Smooth muscle cell (in vitro differentiated cells): ENCODE data around the gene KCNH1. TPM values are rescaled to one million over a fixed set of nuclear protein-coding genes. Genes with fewer than 3 reads are reported as not detected.

ENCODE experiments used
- DNase-seq: peaks from one replicate; lab custom pipeline; 2025; ENCODE audit not compliant: unreplicated experiment; lab: John Stamatoyannopoulos, UW
- H2AFZ ChIP-seq: fragments of 200-600 bp; sonication (generic); 2 replicates; pipeline ENCODE4 v1.6.0; 2016; ENCODE audit warnings: antibody characterized with exemption, low read depth, mild to moderate bottlenecking
- H3F3A ChIP-seq: fragments of 200-600 bp; sonication (generic); 2 replicates; pipeline ENCODE4 v1.6.0; 2017; ENCODE audit warnings: antibody characterized with exemption, low read depth
- H3K27ac ChIP-seq: fragments of 200-600 bp; sonication (generic); 2 replicates; pipeline ENCODE4 v1.5.1; 2016; ENCODE audit warnings: low read depth, mild to moderate bottlenecking
- H3K27me3 ChIP-seq: fragments of 200-600 bp; sonication (generic); 2 replicates; pipeline ENCODE4 v1.6.1; 2016; ENCODE audit warnings: low read depth, mild to moderate bottlenecking
- H3K36me3 ChIP-seq: fragments of 200-600 bp; sonication (generic); 2 replicates; pipeline ENCODE4 v1.5.1; 2016; ENCODE audit warnings: low read depth
- H3K4me1 ChIP-seq: fragments of 200-600 bp; sonication (generic); 2 replicates; pipeline ENCODE4 v1.5.1; 2016; ENCODE audit warnings: low read depth
- H3K4me2 ChIP-seq: fragments of 200-600 bp; sonication (generic); 2 replicates; pipeline ENCODE4 v1.6.0; 2016; ENCODE audit warnings: mild to moderate bottlenecking
- H3K4me3 ChIP-seq: fragments of 200-600 bp; sonication (generic); 2 replicates; pipeline ENCODE4 v1.5.1; 2016; ENCODE audit warnings: mild to moderate bottlenecking
- H3K79me2 ChIP-seq: fragments of 200-600 bp; sonication (generic); 2 replicates; pipeline ENCODE4 v1.6.0; 2016; ENCODE audit warnings: low read depth, mild to moderate bottlenecking
- H3K9ac ChIP-seq: fragments of 200-600 bp; sonication (generic); 2 replicates; pipeline ENCODE4 v1.6.0; 2016; ENCODE audit warnings: low read depth
- H3K9me3 ChIP-seq: fragments of 200-600 bp; sonication (generic); replicated peaks from 2 replicates; pipeline ENCODE4 v1.5.1; 2016; ENCODE audit warnings: low read depth
- H4K20me1 ChIP-seq: fragments of 200-600 bp; sonication (generic); 2 replicates; pipeline ENCODE4 v1.6.0; 2016; ENCODE audit warnings: low read depth
- WGBS: methylation state at CpG from one replicate; pipeline ENCODE4 v1.1.7; 2016; ENCODE audit warnings: low lambda C conversion rate; 5-methylcytosine and 5-hydroxymethylcytosine counted together
- polyA plus RNA-seq: library from polyadenylated mRNA; unstranded; fragments of >200 nt; fragmentation: Nextera tagmentation; extraction: Ambion mirVana; gene quantifications from 2 replicates; pipeline ENCODE4 v1.2.1, GENCODE V29; 2016
- total RNA-seq: library from RNA; depleted of rRNA; stranded (reverse); fragments of >200 nt; gene quantifications from 2 replicates; pipeline ENCODE4 v1.2.3, GENCODE V29; 2014
- TF ChIP-seq, protein P1 (sequence below): fragments of 200-600 bp; sonication (generic); IDR thresholded peaks from 2 replicates; pipeline ENCODE4 v1.5.1; 2017; ENCODE audit warnings: borderline replicate concordance, mild to moderate bottlenecking, antibody characterized with exemption; ENCODE audit not compliant: insufficient read depth, poor library complexity, severe bottlenecking

KCNH1 gene
- total and polyA plus RNA-seq, 2 experiments from 2014 or later: 0.30 to 1.9 TPM

DNA sequence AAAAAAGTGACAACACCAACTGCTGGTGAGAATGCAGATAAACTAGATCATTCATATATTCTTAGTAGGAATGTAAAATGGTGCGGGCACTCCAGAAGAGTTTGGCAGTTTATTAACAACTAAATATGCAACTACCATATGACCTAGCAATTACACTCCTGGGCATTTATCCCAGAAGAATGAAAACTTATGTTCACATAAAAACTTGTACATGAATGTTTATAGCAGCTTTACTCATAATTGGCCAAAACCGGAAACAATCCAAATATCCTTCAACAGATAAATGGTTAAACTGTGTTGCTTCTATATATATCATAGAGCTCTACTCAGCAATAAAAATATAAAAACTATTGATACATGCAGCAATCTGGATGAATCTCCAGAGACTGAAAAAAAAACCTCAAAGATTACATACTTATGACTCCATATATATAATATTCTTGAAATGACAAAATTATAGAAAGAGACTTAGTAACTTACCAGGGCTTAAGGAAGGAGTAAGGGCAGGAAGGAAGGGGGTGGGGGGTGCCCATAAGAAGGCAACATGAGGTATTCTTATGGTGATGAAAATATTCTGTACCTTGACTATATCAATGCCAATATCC, 99.9 kb downstream of the KCNH1 start:
- TF ChIP-seq, protein P1, sequence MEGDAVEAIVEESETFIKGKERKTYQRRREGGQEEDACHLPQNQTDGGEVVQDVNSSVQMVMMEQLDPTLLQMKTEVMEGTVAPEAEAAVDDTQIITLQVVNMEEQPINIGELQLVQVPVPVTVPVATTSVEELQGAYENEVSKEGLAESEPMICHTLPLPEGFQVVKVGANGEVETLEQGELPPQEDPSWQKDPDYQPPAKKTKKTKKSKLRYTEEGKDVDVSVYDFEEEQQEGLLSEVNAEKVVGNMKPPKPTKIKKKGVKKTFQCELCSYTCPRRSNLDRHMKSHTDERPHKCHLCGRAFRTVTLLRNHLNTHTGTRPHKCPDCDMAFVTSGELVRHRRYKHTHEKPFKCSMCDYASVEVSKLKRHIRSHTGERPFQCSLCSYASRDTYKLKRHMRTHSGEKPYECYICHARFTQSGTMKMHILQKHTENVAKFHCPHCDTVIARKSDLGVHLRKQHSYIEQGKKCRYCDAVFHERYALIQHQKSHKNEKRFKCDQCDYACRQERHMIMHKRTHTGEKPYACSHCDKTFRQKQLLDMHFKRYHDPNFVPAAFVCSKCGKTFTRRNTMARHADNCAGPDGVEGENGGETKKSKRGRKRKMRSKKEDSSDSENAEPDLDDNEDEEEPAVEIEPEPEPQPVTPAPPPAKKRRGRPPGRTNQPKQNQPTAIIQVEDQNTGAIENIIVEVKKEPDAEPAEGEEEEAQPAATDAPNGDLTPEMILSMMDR: no peak
- Histone ChIP-seq H3F3A (no peaks in the 10 kb centered on the region), H2AFZ (no peak overlapping the region), H4K20me1 (no peaks in the 10 kb centered on the region), H3K27me3 (no peaks in the 10 kb centered on the region), H3K27ac (no peak overlapping the region), H3K9me3 (no peaks in the 10 kb centered on the region), H3K4me3 (no peak overlapping the region), H3K79me2 (no peaks in the 10 kb centered on the region), H3K9ac (no peak overlapping the region), H3K4me1 (peaks cover 3% of the 10 kb centered on the region), H3K36me3 (no peaks in the 10 kb centered on the region), H3K4me2 (no peak overlapping the region)
- no peak for DNase-seq
- WGBS: 98% methylated on average over 2 of the region's 2 CpGs

DNA sequence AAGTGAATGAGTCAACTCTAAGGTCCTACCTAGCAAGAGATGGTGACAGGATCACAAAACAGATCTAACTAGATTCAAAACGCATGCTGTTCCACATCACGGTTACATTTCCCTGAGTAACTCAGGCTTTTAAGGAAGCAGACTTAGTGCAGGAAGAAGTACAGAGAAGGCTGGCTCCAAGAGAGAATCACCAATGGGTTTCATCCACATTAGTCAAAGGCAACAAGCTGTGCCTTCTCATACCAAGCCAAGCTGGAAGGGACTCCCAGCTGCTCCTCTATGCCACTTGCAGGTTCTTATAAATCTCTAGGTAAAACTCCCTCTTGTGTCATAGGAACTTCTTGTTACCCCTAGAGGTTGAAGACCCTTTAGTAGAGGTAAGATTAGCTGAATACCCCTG, 109.0 kb downstream of the KCNH1 start:
- H3K36me3 ChIP-seq: no peaks in the 10 kb centered on the region
- H3K4me1 ChIP-seq: no peaks in the 10 kb centered on the region
- TF ChIP-seq, protein P1: no peak
- H3K4me3 ChIP-seq: no peak overlapping the region
- no peak overlapping the region for H3K9ac ChIP-seq
- H2AFZ ChIP-seq: no peak overlapping the region
- H3K4me2 ChIP-seq: no peak overlapping the region
- H3K27ac ChIP-seq: no peak overlapping the region
- no peaks in the 10 kb centered on the region for H3F3A ChIP-seq
- no peaks in the 10 kb centered on the region for H4K20me1 ChIP-seq
- no peaks in the 10 kb centered on the region for H3K9me3 ChIP-seq
- DNase-seq: no peak
- no peaks in the 10 kb centered on the region for H3K27me3 ChIP-seq
- no peaks in the 10 kb centered on the region for H3K79me2 ChIP-seq
- WGBS: 94% methylated on average over 2 of the region's 2 CpGs

- Histone ChIP-seq H3K4me1 (no peaks in the 10 kb centered on the region), H3K4me2 (no peak overlapping the region), H3K79me2 (no peaks in the 10 kb centered on the region), H3K36me3 (no peaks in the 10 kb centered on the region), H3K27me3 (no peaks in the 10 kb centered on the region), H3K27ac (no peak overlapping the region), H3K9me3 (no peaks in the 10 kb centered on the region), H3K9ac (no peak overlapping the region), H3F3A (no peaks in the 10 kb centered on the region), H2AFZ (no peak overlapping the region), H3K4me3 (no peak overlapping the region), H4K20me1 (no peaks in the 10 kb centered on the region)
- WGBS: 0% methylated on average over 1 of the region's 1 CpG
- TF ChIP-seq, protein P1: no peak
- DNase-seq: no peak
These were observed 114.7 kb downstream of the KCNH1 start for GRCh38 chr1:211019266-211019665.

DNA sequence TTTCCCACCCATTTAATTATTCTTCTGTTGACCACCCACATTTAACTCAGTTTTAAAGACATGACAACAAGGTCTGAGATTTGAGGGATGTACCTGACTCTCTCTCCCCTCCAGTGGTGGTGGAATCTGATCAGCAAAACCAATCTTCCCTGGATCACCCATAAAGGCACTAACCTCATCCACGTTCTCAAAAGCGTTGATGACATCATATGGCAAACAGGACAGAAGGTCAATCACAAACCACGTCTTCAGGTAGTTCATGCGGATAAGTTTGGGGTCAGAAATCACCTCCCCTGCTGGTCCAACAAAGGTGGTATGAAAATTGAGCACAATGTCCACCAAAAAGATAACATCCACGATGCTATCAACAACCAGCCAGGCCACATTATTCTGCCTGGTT, 115.3 kb downstream of the KCNH1 start:
- Histone ChIP-seq H3K9ac (no peak overlapping the region), H3F3A (no peaks in the 10 kb centered on the region), H3K4me1 (no peaks in the 10 kb centered on the region), H3K4me2 (no peak overlapping the region), H3K4me3 (no peak overlapping the region), H3K9me3 (no peaks in the 10 kb centered on the region), H3K27me3 (peaks cover 3% of the 10 kb centered on the region), H3K79me2 (no peaks in the 10 kb centered on the region), H2AFZ (no peak overlapping the region), H3K36me3 (no peaks in the 10 kb centered on the region), H3K27ac (no peak overlapping the region), H4K20me1 (no peaks in the 10 kb centered on the region)
- no peak for DNase-seq
- TF ChIP-seq, protein P1: no peak
- WGBS: 87% methylated on average over 5 of the region's 5 CpGs
